Spinal cord (tissue), 10 donors: Measurements from ENCODE around the gene CTIF. TPM values are rescaled to one million over a fixed set of nuclear protein-coding genes. Genes with fewer than 3 reads are reported as not detected.

Experiments used
- DNase-seq, 6 donors: peaks; one replicate each; pipeline versions ENCODE4 v3.0.0 to v3.0.0-alpha.2; 2013 to 2015; ENCODE audit warnings: low spot score in 6 of 6, low read depth in 4 of 6
- H3K27ac ChIP-seq: one replicate; pipeline ENCODE4 v1.5.1; 2013; ENCODE audit warnings: low read depth, low read length, control low read depth
- H3K27me3 ChIP-seq: one replicate; pipeline ENCODE4 v1.6.1; 2013; ENCODE audit warnings: low read length; ENCODE audit not compliant: control insufficient read depth, insufficient read depth
- H3K36me3 ChIP-seq: one replicate; pipeline ENCODE4 v1.6.1; 2013; ENCODE audit warnings: low read length; ENCODE audit not compliant: control insufficient read depth, insufficient read depth
- H3K4me1 ChIP-seq: one replicate; pipeline ENCODE4 v1.6.1; 2013; ENCODE audit warnings: low read length; ENCODE audit not compliant: control insufficient read depth, insufficient read depth
- H3K4me3 ChIP-seq: one replicate; pipeline ENCODE4 v1.5.1; 2013; ENCODE audit warnings: low read depth, low read length, control low read depth
- H3K9me3 ChIP-seq: one replicate; pipeline ENCODE4 v1.6.1; 2013; ENCODE audit warnings: low read length; ENCODE audit not compliant: control insufficient read depth, insufficient read depth
- WGBS: methylation state at CpG from one replicate; pipeline ENCODE4 v1.1.5; 2013; ENCODE audit warnings: missing lambda C conversion rate; ENCODE audit not compliant: insufficient coverage; 5-methylcytosine and 5-hydroxymethylcytosine counted together
- polyA plus RNA-seq, 2 donors: library from polyadenylated mRNA; unstranded; fragments of 120-200 nt; gene quantifications; one replicate each; pipeline ENCODE4 v1.2.1, GENCODE V29; 2013; ENCODE audit not compliant: insufficient read length in 2 of 2
- total RNA-seq, 2 donors: library from RNA; depleted of rRNA in 1 of 2; stranded (reverse); fragments of 120-200 nt in 1 of 2; fragments of >200 nt in 1 of 2; gene quantifications; one replicate each; pipeline versions ENCODE4 v1.2.3 to v1.2.4, GENCODE V29; 2013 to 2014
- donor health status: healthy.

The CTIF gene
- total and polyA plus RNA-seq, 4 donors = 32.5 to 106 (median 72.6) TPM

- DNase-seq = peak in 1 of 6 donors; percentile 76
- WGBS = 60% methylated on average over 28 of the region's 28 CpGs
- Histone ChIP-seq H3K4me1 (peaks cover 44% of the 10 kb centered on the region), H3K27ac (peak overlapping the region; percentile 65), H3K27me3 (no peaks in the 10 kb centered on the region), H3K4me3 (no peak overlapping the region), H3K36me3 (peaks cover 58% of the 10 kb centered on the region), H3K9me3 (no peaks in the 10 kb centered on the region)
Measured at GRCh38 chr18:48860269-48861180, 321.7 kb downstream of the CTIF start.

- Histone ChIP-seq H3K36me3 (peaks cover 53% of the 10 kb centered on the region), H3K27me3 (no peaks in the 10 kb centered on the region), H3K4me1 (peaks cover 46% of the 10 kb centered on the region), H3K27ac (peak overlapping the region; percentile 29), H3K9me3 (no peaks in the 10 kb centered on the region), H3K4me3 (no peak overlapping the region)
- DNase-seq = no peak
- 62% methylated on average over 9 of the region's 15 CpGs for WGBS
Measured at GRCh38 chr18:48861181-48861708, 322.4 kb downstream of the CTIF start.

GRCh38 chr18:48862132-48862531 lies 323.3 kb downstream of the CTIF start:
- WGBS = 97% methylated on average over 6 of the region's 16 CpGs
- H3K4me3 ChIP-seq = no peak overlapping the region
- peak overlapping the region; percentile 26 for H3K27ac ChIP-seq
- peaks cover 54% of the 10 kb centered on the region for H3K4me1 ChIP-seq
- H3K36me3 ChIP-seq = peaks cover 52% of the 10 kb centered on the region
- no peak for DNase-seq
- H3K27me3 ChIP-seq = no peaks in the 10 kb centered on the region
- H3K9me3 ChIP-seq = no peaks in the 10 kb centered on the region

- H3K27me3 ChIP-seq = no peaks in the 10 kb centered on the region
- peaks cover 46% of the 10 kb centered on the region for H3K36me3 ChIP-seq
- peak overlapping the region; percentile 26 for H3K27ac ChIP-seq
- 81% methylated on average over 19 of the region's 22 CpGs for WGBS
- H3K4me1 ChIP-seq = peaks cover 54% of the 10 kb centered on the region
- H3K9me3 ChIP-seq = no peaks in the 10 kb centered on the region
- no peak for DNase-seq
- no peak overlapping the region for H3K4me3 ChIP-seq
Measured at GRCh38 chr18:48862678-48863270, 323.9 kb downstream of the CTIF start.

- Histone ChIP-seq H3K27me3 (no peaks in the 10 kb centered on the region), H3K27ac (no peak overlapping the region), H3K36me3 (peaks cover 41% of the 10 kb centered on the region), H3K4me3 (no peak overlapping the region), H3K9me3 (no peaks in the 10 kb centered on the region), H3K4me1 (peaks cover 50% of the 10 kb centered on the region)
- no peak for DNase-seq
- 85% methylated on average over 4 of the region's 8 CpGs for WGBS
Measured at GRCh38 chr18:48863432-48864065, 324.7 kb downstream of the CTIF start.

GRCh38 chr18:48864876-48865275 lies 326.0 kb downstream of the CTIF start:
- Histone ChIP-seq H3K9me3 (no peaks in the 10 kb centered on the region), H3K27ac (no peak overlapping the region), H3K27me3 (no peaks in the 10 kb centered on the region), H3K4me1 (peaks cover 43% of the 10 kb centered on the region), H3K4me3 (no peak overlapping the region), H3K36me3 (peaks cover 28% of the 10 kb centered on the region)
- DNase-seq = no peak
- WGBS = 83% methylated on average over 14 of the region's 15 CpGs

GRCh38 chr18:48866028-48866733 lies 327.4 kb downstream of the CTIF start:
- Histone ChIP-seq H3K4me3 (no peak overlapping the region), H3K9me3 (no peaks in the 10 kb centered on the region), H3K4me1 (peaks cover 30% of the 10 kb centered on the region), H3K36me3 (peaks cover 19% of the 10 kb centered on the region), H3K27ac (no peak overlapping the region), H3K27me3 (no peaks in the 10 kb centered on the region)
- peak in 5 of 6 donors; percentile 49 to 92 (median 71) for DNase-seq
- 10% methylated on average over 5 of the region's 7 CpGs for WGBS

- Histone ChIP-seq H3K27ac (no peak overlapping the region), H3K4me3 (no peak overlapping the region), H3K27me3 (no peaks in the 10 kb centered on the region), H3K9me3 (no peaks in the 10 kb centered on the region), H3K4me1 (peaks cover 24% of the 10 kb centered on the region), H3K36me3 (peaks cover 14% of the 10 kb centered on the region)
- DNase-seq = no peak
- WGBS = 82% methylated on average over 1 of the region's 1 CpG
Measured at GRCh38 chr18:48866856-48867255, 328.0 kb downstream of the CTIF start.

- Histone ChIP-seq H3K36me3 (peaks cover 4% of the 10 kb centered on the region), H3K4me1 (peaks cover 22% of the 10 kb centered on the region), H3K27me3 (no peaks in the 10 kb centered on the region), H3K27ac (no peak overlapping the region), H3K9me3 (no peaks in the 10 kb centered on the region), H3K4me3 (no peak overlapping the region)
- no peak for DNase-seq
- WGBS = 80% methylated on average over 1 of the region's 1 CpG
Measured at GRCh38 chr18:48867978-48868377, 329.1 kb downstream of the CTIF start.
